Gastroesophageal sphincter (tissue), 3 donors: ENCODE measurements around the gene CFAP210.

Experiments
- EP300 ChIP-seq: sonication (generic); formaldehyde crosslinking; IDR thresholded peaks from one replicate; pipeline ENCODE4 v1.6.1; 2017; ENCODE audit warnings: antibody characterized with exemption, mild to moderate bottlenecking
- POLR2A ChIP-seq, 2 donors: fragments of 450-650 bp; IDR thresholded peaks; one replicate each; pipeline ENCODE4 v1.6.1; 2017; ENCODE audit warnings: antibody characterized with exemption in 2 of 2, mild to moderate bottlenecking in 2 of 2, moderate library complexity in 1 of 2
- TF ChIP-seq, protein P1 (sequence below), 4 experiments: fragments of 200-600 bp in 2 of 4; fragments of 450-650 bp in 2 of 4; sonication (generic) in 1 of 4; IDR thresholded peaks; one replicate each; pipeline ENCODE4 v1.5.1; 2017 to 2019; ENCODE audit warnings: antibody characterized with exemption in 4 of 4, mild to moderate bottlenecking in 2 of 4, moderate library complexity in 2 of 4

DNA sequence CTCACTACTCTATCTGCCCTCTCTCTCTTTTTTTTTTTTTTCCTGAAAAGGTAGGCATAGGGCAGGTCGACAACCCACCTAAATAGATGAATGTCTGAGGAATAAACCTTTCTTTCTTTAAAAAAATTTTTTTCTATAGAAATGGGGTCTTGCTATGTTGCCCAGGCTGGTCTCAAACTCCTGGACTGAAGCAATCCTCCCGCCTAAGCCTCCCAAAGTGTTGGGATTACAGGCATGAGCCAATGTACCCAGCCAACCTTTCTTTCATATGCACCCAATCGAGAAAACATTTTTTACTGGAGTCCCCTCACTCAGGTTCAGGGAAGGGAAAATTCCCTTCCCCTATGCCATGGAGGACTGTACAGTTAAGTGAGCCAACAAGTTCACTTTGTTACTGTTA lies 31.0 kb downstream of the CFAP210 start:
- TF ChIP-seq, protein P1, sequence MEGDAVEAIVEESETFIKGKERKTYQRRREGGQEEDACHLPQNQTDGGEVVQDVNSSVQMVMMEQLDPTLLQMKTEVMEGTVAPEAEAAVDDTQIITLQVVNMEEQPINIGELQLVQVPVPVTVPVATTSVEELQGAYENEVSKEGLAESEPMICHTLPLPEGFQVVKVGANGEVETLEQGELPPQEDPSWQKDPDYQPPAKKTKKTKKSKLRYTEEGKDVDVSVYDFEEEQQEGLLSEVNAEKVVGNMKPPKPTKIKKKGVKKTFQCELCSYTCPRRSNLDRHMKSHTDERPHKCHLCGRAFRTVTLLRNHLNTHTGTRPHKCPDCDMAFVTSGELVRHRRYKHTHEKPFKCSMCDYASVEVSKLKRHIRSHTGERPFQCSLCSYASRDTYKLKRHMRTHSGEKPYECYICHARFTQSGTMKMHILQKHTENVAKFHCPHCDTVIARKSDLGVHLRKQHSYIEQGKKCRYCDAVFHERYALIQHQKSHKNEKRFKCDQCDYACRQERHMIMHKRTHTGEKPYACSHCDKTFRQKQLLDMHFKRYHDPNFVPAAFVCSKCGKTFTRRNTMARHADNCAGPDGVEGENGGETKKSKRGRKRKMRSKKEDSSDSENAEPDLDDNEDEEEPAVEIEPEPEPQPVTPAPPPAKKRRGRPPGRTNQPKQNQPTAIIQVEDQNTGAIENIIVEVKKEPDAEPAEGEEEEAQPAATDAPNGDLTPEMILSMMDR (IDR thresholded peaks at IDR 0.05) = no peak
- no peak for TF ChIP-seq POLR2A (IDR thresholded peaks at IDR 0.05)
- TF ChIP-seq EP300 = no peak
